ENCODE data around the gene GH2.
A peak's percentile ranks its signal among the peaks of the same experiment; 100 is the strongest.
"Not testable (repeated sequence)": the region's sequence is repeated elsewhere in the genome, so short reads cannot be mapped to it uniquely, and the experiment has no call there.

The GH2 gene

DNA sequence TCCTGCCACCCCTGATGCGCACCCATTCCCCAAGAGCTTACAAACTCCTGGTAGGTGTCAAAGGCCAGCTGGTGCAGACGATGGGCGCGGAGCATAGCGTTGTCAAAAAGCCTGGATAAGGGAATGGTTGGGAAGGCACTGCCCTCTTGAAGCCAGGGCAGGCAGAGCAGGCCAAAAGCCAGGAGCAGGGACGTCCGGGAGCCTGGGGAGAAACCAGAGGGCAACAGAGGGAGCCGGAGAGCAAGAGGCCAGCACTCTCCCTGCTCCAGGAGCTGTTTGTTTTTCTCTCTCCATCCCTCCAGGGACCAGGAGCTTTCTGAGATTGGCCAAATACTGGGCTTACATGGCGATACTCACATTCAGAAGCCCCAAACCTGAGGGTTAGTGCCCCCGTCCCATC lies 36.6 kb upstream of the GH2 start:
- H3K36me3 Mint-ChIP-seq (ENCODE audit: low read depth) = no peaks in the 10 kb centered on the region

GRCh38 chr17:63917646-63918045 lies 35.9 kb upstream of the GH2 start:
- intact Hi-C loops (cut with micrococcal nuclease) = loop anchor here (5.0 kb wide), 1 partner anchor 215 kb away; the partner anchor contains the start of gene ERN1
- Mint-ChIP-seq H3K4me3 (no peak overlapping the region), H3K27me3 (peaks cover 18% of the 10 kb centered on the region), H3K36me3 (ENCODE audit: low read depth) (no peaks in the 10 kb centered on the region), H3K4me1 (ENCODE audit: low read depth) (peaks cover 29% of the 10 kb centered on the region), H3K27ac (no peak overlapping the region), H3K9me3 (no peaks in the 10 kb centered on the region)

More for the DNA sequence above, 36.6 kb upstream of the GH2 start:
- H3K4me3 Mint-ChIP-seq = no peak overlapping the region
- H3K27ac Mint-ChIP-seq = no peak overlapping the region
- peaks cover 18% of the 10 kb centered on the region for H3K27me3 Mint-ChIP-seq
- H3K9me3 Mint-ChIP-seq = no peaks in the 10 kb centered on the region
- peaks cover 35% of the 10 kb centered on the region for H3K4me1 Mint-ChIP-seq (ENCODE audit: low read depth)
- intact Hi-C loops (cut with micrococcal nuclease) = loop anchor here (5.0 kb wide), 1 partner anchor 214 kb away; the partner anchor contains the start of gene ERN1

GRCh38 chr17:63917206-63917605 lies 35.5 kb upstream of the GH2 start:
- not testable (repeated sequence) for H3K36me3 Mint-ChIP-seq (ENCODE audit: low read depth); H3K9me3 Mint-ChIP-seq; H3K4me3 Mint-ChIP-seq; H3K27ac Mint-ChIP-seq
- intact Hi-C loops (cut with micrococcal nuclease) = loop anchor here (5.0 kb wide), 1 partner anchor 215 kb away; the partner anchor contains the start of gene ERN1
- peaks cover 24% of the 10 kb centered on the region for H3K4me1 Mint-ChIP-seq (ENCODE audit: low read depth)
- peaks cover 18% of the 10 kb centered on the region for H3K27me3 Mint-ChIP-seq

GRCh38 chr17:63916566-63917185 lies 34.9 kb upstream of the GH2 start:
- Mint-ChIP-seq H3K4me3 (no peak overlapping the region), H3K27me3 (peaks cover 18% of the 10 kb centered on the region), H3K27ac (peak overlapping the region; percentile 39), H3K36me3 (ENCODE audit: low read depth) (no peaks in the 10 kb centered on the region), H3K4me1 (ENCODE audit: low read depth) (peaks cover 21% of the 10 kb centered on the region), H3K9me3 (no peaks in the 10 kb centered on the region)
- intact Hi-C loops (cut with micrococcal nuclease) = loop anchor here (5.0 kb wide), 1 partner anchor 216 kb away; the partner anchor contains the start of gene ERN1

DNA sequence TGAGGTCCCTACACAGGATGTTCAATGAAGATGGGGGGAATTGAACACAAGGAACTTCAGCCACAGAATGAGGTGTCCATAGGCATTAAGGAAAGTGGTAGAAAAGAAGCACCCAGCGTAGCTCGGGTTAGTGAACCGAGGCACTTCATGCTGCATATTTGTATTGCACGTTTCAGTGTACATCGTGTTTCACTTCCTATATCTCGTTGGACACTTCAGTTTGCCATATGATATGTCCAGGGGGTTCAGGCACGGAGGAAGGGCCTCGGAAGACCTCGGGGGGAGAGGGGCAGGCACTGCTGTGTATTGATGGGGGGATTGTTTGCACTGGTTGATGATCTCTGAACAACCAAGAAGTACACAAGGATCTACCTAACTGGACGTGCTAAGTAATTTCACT lies 34.0 kb upstream of the GH2 start:
- H3K9me3 Mint-ChIP-seq; H3K36me3 Mint-ChIP-seq (ENCODE audit: low read depth): not testable (repeated sequence)
- H3K27ac Mint-ChIP-seq = peak overlapping the region; percentile 45
- H3K4me1 Mint-ChIP-seq (ENCODE audit: low read depth) = peaks cover 21% of the 10 kb centered on the region
- H3K27me3 Mint-ChIP-seq = peaks cover 21% of the 10 kb centered on the region
- H3K4me3 Mint-ChIP-seq = peak overlapping the region; percentile 47
- intact Hi-C loops (cut with micrococcal nuclease) = loop anchor here (5.0 kb wide), 1 partner anchor 217 kb away; the partner anchor contains the start of gene ERN1

DNA sequence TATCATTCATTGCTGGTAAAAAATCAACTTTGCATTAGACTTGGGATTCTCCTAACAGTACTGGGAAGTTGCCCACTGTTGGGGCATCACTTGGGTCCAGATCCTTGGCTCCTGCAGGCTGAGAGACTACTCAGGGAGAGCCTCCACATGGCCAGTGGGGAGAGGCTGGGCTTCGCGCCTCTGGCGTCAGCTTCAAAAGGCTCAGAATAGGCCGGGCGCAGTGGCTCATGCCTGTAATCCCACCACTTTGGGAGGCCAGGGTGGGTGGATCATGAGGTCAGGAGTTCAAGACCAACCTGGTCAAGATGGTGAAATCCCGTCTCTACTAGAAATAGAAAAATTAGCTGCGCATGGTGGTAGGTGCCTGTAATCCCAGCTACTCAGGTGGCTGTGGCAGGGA lies 32.7 kb upstream of the GH2 start:
- no peaks in the 10 kb centered on the region for H3K9me3 Mint-ChIP-seq
- H3K4me3 Mint-ChIP-seq = no peak overlapping the region
- H3K4me1 Mint-ChIP-seq (ENCODE audit: low read depth) = peaks cover 21% of the 10 kb centered on the region
- H3K27me3 Mint-ChIP-seq = peaks cover 24% of the 10 kb centered on the region
- intact Hi-C loops (cut with micrococcal nuclease) = no loop called here
- no peak overlapping the region for H3K27ac Mint-ChIP-seq
- no peaks in the 10 kb centered on the region for H3K36me3 Mint-ChIP-seq (ENCODE audit: low read depth)

GRCh38 chr17:63911657-63912100 lies 29.9 kb upstream of the GH2 start:
- intact Hi-C loops (cut with micrococcal nuclease) = loop anchor here (2.0 kb wide), 2 partner anchors 35 to 115 kb away; no protein-coding TSS in a partner anchor
- H3K4me1 Mint-ChIP-seq (ENCODE audit: low read depth) = peaks cover 14% of the 10 kb centered on the region
- no peak overlapping the region for H3K27ac Mint-ChIP-seq
- peaks cover 13% of the 10 kb centered on the region for H3K27me3 Mint-ChIP-seq
- H3K9me3 Mint-ChIP-seq = no peaks in the 10 kb centered on the region
- no peak overlapping the region for H3K4me3 Mint-ChIP-seq
- H3K36me3 Mint-ChIP-seq (ENCODE audit: low read depth) = no peaks in the 10 kb centered on the region

DNA sequence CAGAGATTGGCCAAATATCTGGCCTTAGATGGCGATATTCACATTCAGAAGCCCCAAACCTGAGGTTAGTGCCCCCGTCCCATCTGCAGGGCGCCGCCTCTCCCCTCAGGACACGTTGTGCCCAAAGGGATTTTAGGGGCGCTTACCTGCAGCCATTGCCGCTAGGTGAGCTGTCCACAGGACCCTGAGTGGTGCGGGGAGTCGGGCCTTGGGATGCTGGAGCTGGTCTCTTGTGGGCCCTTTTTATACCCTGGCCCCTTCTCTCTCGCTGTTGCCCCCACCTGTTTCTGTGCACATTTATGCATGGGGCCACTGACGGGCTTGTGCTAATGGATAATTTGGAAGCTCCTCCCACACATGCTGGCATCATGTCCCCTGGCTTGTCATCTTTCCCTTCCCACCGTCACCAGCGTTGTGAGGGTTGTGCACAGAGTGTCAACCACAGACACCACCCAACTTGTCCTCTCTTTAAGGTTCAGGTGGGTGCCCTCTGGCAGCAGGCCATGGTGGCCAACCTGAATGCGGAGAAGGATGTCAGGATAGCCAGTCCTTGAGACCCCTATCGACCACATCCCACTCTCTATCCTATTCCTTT lies 29.4 kb upstream of the GH2 start, which contains the start of gene CSHL1:
Gene CSHL1, minus strand, starts transcription at position 218 of the 595 bp plus-strand sequence. Its CDS starts 62 bp downstream, at position 156.
- intact Hi-C loops (cut with micrococcal nuclease) = loop anchor here (2.0 kb wide), 1 partner anchor 36 kb away; no protein-coding TSS in a partner anchor
- no peak within 1 kb of the TSS for H3K4me3 Mint-ChIP-seq
- H3K4me1 Mint-ChIP-seq (ENCODE audit: low read depth) = peaks cover 9% of the 10 kb centered on the region
- peaks cover 10% of the 10 kb centered on the region for H3K27me3 Mint-ChIP-seq
- no peaks in the 10 kb centered on the region for H3K36me3 Mint-ChIP-seq (ENCODE audit: low read depth)
- H3K9me3 Mint-ChIP-seq = no peaks in the 10 kb centered on the region
- H3K27ac Mint-ChIP-seq = no peak within 1 kb of the TSS

DNA sequence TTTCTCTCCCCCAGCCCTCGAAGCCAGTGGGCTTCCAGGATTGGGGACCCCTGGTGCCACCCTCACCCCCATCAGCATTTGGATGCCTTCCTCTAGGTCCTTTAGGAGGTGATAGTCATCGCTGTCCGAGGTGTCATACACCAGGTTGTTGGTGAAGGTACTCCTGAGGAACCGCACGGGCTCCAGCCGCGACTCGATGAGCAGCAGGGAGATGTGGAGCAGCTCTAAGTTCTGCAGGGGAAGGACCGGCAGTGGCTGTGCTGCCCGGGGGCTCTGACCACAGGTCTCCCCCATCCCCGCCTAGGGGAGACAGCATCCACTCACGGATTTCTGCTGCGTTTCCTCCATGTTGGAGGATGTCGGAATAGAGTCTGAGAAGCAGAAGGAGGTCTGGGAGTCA lies 28.4 kb upstream of the GH2 start:
- H3K4me1 Mint-ChIP-seq (ENCODE audit: low read depth) = no peaks in the 10 kb centered on the region
- no peaks in the 10 kb centered on the region for H3K36me3 Mint-ChIP-seq (ENCODE audit: low read depth)
- H3K27ac Mint-ChIP-seq = no peak overlapping the region
- no peaks in the 10 kb centered on the region for H3K9me3 Mint-ChIP-seq
- intact Hi-C loops (cut with micrococcal nuclease) = loop anchor here (2.0 kb wide), 1 partner anchor 37 kb away; no protein-coding TSS in a partner anchor
- no peak overlapping the region for H3K4me3 Mint-ChIP-seq
- peaks cover 10% of the 10 kb centered on the region for H3K27me3 Mint-ChIP-seq

GRCh38 chr17:63909586-63909985 lies 27.8 kb upstream of the GH2 start:
- H3K4me1 Mint-ChIP-seq (ENCODE audit: low read depth); H3K9me3 Mint-ChIP-seq; H3K27me3 Mint-ChIP-seq; H3K27ac Mint-ChIP-seq; H3K36me3 Mint-ChIP-seq (ENCODE audit: low read depth); H3K4me3 Mint-ChIP-seq; intact Hi-C loops (cut with micrococcal nuclease): not testable (repeated sequence)

- H3K27ac Mint-ChIP-seq; intact Hi-C loops (cut with micrococcal nuclease); H3K4me1 Mint-ChIP-seq (ENCODE audit: low read depth): not testable (repeated sequence)
Measured at GRCh38 chr17:63907161-63907778, 25.5 kb upstream of the GH2 start.

GRCh38 chr17:63904796-63905195 lies 23.1 kb upstream of the GH2 start:
- intact Hi-C loops (cut with micrococcal nuclease); H3K36me3 Mint-ChIP-seq (ENCODE audit: low read depth); H3K9me3 Mint-ChIP-seq; H3K4me1 Mint-ChIP-seq (ENCODE audit: low read depth); H3K27ac Mint-ChIP-seq; H3K4me3 Mint-ChIP-seq: not testable (repeated sequence)
- peaks cover 10% of the 10 kb centered on the region for H3K27me3 Mint-ChIP-seq

More at GRCh38 chr17:63907161-63907778, 25.5 kb upstream of the GH2 start:
- H3K36me3 Mint-ChIP-seq (ENCODE audit: low read depth); H3K27me3 Mint-ChIP-seq; H3K9me3 Mint-ChIP-seq; H3K4me3 Mint-ChIP-seq: not testable (repeated sequence)

GRCh38 chr17:63903787-63904201 lies 22.1 kb upstream of the GH2 start:
- H3K27ac Mint-ChIP-seq; H3K4me3 Mint-ChIP-seq; H3K36me3 Mint-ChIP-seq (ENCODE audit: low read depth); H3K4me1 Mint-ChIP-seq (ENCODE audit: low read depth); H3K9me3 Mint-ChIP-seq; intact Hi-C loops (cut with micrococcal nuclease): not testable (repeated sequence)
- peaks cover 12% of the 10 kb centered on the region for H3K27me3 Mint-ChIP-seq

- H3K9me3 Mint-ChIP-seq; H3K4me3 Mint-ChIP-seq; intact Hi-C loops (cut with micrococcal nuclease); H3K4me1 Mint-ChIP-seq (ENCODE audit: low read depth); H3K36me3 Mint-ChIP-seq (ENCODE audit: low read depth); H3K27ac Mint-ChIP-seq: not testable (repeated sequence)
- H3K27me3 Mint-ChIP-seq = peaks cover 12% of the 10 kb centered on the region
Measured at GRCh38 chr17:63901971-63902370, 20.2 kb upstream of the GH2 start.
